GM15510 (cell line): ENCODE data around the gene NFKBIB.

ENCODE experiments used
- POLR2A ChIP-seq: IDR thresholded peaks from 3 replicates; pipeline ENCODE4 v1.6.1; 2011; ENCODE audit warnings: borderline replicate concordance; ENCODE audit not compliant: insufficient read length; ENCODE audit errors: extremely low read depth

Gene NFKBIB

DNA sequence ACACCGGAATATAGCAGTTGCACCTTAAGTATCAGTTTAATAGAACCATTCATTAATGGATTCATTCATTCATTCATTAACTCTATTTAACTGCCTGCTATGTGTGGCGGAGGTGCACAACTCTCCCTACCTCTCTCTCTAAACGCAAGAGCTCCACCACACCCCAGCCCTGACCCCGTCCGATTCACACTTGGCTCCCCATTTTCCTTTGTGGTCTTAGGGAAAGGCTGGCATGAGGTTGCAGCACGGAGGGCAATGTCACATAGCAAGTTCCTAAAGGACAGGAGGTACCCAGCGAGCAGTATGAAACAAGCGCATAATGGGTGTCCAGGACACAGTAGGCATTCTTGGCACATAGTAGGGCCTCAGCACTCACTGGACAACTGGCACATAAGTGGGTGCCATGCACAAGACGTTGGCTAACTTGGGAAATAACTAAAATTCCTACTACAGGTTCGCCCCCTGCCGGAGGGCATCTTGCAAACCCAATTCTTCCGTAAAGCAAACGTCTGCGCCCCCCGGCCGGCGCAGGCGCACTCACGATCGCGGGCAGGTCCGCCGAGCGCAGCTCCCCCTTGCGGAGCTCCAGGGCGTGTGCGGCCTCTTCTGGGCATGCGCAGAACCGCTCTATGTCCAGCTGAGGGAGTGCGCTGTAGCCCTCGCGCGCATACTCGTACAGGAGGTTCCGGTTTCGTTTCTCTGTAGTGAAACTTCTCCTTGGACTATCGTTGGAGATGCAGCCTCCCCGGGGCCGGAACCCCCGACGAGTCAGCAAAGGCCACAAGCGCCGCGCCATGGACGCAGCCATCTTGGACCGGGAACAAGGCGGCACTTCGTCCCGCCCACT is 30.4 kb downstream of the NFKBIB start, which contains the start of gene SARS2:
Gene SARS2, minus strand, starts transcription at position 835 of the 847 bp plus-strand sequence. Its CDS starts 27 bp downstream, at position 808.
- TF ChIP-seq POLR2A, result no peak

DNA sequence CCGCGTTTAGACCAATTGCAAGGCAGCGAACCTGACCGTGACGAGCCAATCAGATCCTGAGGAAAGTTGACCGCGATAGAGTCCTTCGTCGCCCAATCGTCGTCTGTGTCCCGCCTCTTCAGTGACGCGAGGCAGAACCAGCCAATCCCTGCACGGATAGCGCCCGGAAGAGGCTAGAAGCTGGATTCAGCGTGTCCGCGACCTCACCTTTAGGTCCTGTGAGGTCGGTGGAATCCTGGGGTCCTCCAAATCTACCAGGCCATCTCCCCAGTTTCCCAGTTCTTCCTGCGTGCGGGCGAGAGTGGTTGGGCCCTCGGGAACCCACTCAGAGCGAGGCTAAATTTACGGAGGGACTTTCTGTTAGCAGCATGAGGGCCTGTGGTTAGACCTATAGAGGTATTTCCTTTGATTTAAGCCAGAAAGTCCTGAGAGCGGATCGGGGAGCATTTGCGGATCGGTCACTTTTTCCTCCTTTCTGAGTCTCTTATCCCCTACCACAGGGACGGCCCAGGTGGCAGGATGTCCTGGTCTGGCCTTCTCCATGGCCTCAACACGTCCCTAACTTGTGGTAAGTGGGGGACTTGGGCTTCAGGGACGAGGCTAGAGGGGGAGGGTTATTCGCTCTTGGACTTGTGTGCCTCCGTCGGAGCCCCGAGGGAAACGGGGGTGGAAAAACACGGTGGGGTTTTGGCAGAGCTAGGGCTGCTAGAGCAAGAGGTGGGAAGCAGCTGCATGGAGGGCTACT is 31.2 kb downstream of the NFKBIB start, which contains the start of gene MRPS12:
Gene MRPS12, plus strand, starts transcription at position 169 of the 745 bp plus-strand sequence. Its CDS starts 351 bp downstream, at position 520.
- peak; percentile 84 for TF ChIP-seq POLR2A

DNA sequence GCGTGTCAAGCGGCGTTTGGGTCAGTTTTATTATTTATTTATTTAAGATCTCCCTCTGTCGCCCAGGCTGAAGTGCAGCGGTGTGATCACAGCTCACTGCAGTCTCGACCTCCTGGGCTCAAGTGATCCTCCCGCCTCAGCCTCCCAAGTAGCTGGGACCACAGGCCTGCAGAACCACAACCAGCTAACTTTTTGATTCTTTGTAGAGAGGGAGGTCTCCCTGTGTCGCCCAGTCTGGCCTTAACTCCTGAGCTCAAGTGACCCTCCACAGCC is 31.7 kb downstream of the NFKBIB start:
- no peak for TF ChIP-seq POLR2A

DNA sequence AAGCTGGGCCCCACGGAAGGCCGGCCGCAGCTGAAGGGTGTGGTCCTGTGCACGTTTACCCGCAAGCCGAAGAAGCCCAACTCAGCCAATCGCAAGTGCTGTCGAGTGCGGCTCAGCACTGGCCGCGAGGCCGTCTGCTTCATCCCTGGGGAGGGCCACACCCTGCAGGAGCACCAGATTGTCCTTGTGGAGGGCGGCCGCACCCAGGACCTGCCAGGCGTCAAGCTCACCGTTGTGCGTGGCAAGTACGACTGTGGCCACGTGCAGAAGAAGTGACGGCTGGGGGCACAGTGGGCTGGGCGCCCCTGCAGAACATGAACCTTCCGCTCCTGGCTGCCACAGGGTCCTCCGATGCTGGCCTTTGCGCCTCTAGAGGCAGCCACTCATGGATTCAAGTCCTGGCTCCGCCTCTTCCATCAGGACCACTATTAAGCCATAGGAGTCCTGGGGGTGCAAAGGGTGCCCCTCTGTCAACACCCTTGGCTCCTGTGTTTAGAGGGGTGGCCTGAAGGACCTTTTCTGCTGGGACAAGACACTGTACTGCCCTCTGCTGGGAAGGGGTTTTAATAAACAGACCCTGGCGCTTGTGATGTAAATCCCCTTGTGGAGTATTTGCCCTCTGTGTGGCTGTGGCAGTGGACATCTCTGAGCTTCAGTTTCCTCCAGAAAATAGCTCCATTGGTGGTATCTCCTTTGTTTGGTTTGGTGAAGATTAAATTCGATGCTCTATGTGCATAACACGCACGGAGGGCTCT is 32.8 kb downstream of the NFKBIB start:
- TF ChIP-seq POLR2A, result no peak

DNA sequence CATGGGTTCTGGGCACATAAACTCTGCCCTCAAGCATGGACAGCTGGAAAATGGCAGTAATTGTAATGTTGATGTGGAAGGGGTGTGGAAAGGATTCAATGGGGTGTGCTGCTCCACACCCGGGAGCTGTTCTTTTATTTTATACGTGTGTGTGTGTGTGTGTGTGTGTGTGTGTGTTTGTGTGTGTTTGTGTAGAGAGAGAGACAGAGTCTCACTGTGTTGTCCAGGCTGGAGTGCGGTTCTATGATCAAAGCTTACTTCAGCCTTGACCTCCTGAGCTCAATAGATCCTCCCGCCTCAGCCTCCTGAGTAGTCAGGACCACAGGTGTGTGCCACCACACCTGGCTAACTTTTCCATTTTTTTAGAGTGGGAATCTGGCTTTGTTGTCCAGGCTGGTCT is 33.8 kb downstream of the NFKBIB start:
- TF ChIP-seq POLR2A, result no peak

DNA sequence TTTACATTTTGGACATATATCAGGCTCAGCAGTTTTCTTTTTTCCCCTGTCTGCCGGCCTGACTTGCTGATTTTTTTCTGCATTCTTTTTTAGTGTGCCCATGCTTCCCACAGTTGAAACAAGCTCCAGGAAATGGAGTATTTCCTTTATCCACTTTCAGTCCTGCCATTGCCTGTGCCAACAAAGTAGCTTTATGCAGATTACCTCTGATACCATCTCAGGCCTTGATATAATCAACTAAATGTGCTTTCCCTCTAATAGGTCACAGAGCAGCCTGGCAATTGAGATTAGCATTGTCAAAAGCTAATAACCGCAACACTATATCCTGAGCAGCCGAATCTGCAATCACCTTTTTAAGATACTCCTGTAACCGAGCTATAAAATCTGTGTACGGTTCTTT is 40.2 kb downstream of the NFKBIB start:
- no peak for TF ChIP-seq POLR2A

DNA sequence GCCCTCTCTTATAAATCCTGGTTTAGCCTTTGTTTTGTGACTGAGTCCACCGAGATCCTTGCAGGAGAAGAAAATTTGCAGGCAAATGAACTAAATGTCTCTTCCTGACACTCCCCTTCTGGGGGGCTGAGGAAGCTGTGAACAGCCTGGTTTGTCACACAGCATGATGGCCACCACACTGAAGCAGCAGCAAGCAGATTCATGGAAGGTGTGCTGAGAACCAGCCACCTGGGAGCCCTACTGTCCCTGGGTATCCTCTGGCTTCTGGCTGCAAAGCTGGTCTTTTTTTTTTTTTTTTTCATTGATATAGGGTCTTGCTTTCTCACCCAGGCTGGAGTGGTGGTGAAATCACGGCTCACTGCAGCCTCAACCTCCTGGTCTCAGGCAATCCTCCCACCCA is 42.2 kb downstream of the NFKBIB start:
- TF ChIP-seq POLR2A, result no peak

DNA sequence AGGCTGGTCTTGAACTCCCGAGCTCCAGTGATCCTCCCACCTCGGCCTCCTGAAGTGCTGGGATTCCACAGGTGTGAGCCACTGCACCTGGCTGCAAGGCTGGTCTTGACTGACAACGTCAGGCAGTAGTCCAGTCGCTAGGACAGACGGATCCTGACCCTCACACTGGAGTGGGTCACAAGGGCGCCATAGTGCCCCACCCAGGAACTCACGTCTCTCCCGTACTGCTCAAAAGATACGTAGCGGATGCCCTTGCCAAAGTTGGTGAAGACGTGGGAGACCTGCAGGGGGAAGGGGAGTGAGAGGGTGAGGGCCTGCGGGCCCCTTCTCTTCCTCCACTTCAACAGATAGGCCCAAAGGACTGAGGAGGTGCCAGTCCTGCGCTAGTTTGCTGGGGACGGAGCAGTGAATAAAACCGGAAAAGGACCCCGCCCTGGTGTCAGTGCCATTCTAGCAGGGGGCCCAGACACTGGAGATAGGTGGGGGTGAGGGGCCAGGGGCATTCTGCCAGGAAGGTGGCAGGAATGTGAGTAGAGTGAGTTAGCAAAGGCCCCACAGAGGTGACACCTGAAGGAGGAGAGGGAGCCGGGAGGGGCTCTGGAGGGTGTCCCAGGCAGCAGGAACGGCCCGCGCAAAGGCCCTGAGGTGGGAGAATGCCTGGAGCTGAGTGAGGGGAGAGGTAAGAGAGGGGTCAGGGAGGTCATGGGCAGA is 42.9 kb downstream of the NFKBIB start:
- no peak for TF ChIP-seq POLR2A

DNA sequence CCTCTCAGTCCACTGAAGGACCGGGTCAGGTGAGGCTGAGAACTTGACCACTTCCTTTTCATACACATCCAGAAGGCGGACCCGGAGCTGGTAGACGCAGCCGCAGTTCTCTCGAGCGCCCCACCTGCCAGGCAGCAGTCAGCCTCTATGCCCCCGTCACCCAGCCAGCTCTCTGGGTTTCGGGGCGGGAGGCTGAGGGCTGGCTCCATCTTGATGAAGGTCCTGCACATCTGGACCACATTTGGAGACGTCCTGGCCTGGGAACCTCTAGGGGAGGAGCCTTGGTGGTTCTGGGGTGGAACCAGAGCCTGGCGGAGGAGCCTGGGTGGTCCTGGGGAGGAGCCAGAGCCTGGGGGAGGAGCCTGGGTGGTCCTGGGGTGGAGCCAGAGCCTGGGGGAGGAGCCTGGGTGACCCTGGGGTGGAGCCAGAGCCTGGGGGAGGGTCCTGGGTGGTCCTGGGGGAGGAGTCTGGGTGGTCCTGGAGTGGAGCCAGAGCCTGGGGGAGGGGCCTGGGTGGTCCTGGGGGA is 45.3 kb downstream of the NFKBIB start:
- TF ChIP-seq POLR2A, result no peak

DNA sequence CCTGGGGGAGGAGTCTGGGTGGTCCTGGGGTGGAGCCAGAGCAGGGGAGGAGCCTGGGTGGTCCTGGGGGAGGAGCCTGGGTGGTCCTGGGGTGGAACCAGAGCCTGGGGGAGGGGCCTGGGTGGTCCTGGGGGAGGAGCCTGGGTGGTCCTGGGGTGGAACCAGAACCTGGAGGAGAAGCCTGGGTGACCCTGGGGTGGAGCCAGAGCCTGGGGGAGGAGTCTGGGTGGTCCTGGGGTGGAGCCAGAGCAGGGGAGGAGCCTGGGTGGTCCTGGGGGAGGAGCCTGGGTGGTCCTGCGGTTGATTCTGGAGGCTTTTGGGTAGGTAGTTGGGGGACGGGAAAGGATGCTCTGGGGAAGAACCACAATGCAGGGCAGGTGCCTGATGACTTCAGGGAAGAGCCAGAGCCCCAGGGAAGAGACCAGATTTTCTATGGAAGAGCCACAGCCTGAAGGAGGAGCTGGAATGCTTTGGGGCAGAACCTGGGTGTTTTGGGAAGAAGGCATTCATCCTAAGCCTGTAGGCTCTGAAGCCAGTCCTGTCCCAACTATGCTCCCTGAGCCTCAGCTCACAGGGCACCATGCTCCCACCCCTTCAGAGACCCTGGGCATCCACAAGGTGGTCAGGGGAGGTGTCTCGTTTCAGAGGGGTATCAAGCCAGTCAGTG is 45.9 kb downstream of the NFKBIB start:
- TF ChIP-seq POLR2A, result no peak

DNA sequence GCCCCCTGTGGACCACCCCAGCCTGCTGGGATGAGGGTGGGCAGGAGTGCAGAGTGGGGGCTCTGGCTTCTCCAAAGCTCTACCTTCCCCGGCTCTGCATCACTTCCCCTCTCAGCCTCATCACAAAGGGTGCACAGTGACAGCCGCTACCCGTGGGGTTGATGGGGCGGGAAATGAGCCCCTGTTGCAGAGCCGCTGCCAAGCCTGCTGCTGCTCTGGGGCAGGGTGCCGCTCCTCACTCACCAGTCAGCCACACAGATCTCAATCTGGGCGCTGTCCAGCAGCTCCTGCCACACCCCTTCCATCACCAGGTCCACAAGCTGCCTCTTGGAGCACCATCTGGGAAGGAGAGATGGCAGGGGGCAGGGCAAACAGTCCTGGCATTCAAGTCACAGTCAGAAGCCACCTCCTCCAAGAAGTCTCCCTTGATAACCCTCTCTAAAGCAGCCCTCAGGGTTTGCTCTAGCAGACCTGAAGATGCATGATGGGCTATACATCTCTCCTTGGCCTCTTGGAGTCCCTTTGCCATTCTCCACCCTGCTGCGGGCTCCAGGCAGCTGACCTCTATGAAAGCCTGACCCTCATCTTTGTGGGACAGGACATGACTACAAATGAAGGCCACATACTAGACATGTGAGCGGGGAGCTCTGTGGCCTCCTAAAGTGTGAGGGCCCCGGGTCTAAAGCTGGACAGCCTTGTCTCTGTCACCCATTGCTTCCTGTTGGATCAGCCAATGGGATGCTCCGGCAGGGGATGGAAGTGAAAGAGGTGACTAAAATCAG is 46.7 kb downstream of the NFKBIB start:
- no peak for TF ChIP-seq POLR2A

DNA sequence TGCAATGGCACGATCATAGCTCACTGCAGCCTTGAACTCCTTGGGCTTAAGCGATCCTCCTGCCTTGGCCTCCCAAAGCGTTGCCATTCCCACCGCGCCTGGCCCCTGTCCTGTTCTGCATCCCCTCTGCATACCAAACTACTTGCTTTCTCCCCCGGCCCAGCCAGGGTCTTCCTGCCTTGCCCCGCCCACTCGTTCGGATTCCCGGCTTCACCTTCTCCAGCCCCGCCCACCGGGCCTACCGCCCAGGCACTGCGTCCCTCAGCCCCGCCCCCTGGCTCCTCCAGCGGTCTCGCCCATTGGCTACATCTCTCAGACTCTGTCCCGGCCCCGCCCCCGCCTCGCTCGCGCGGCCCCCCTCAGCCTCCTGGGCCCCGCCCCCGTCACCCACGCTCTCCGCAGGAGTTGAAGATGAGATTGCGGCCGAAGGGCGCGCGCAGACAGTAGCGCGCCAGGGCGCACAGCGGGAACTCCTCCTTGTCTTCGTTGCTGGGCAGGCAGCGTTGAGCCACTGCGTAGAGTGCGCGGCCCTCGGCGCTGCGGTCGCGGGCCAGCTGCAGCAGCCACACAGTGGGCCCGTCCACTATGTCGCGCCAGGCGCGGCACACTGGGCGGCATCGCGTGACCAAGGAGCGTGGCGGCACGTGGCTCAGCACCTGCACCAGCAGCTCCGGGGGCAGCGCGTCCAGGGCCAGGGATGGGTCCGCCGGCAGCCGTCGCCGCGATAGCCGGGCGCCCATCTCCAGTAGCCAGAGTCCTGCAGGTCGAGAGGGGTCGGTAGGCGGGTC is 50.0 kb downstream of the NFKBIB start:
- no peak for TF ChIP-seq POLR2A
